Keratinocyte (primary cell): ENCODE results near the gene TENM4.

Source experiments
- EZH2 ChIP-seq: IDR thresholded peaks from one replicate; pipeline ENCODE4 v1.6.1; 2012; ENCODE audit warnings: inconsistent platforms, mild to moderate bottlenecking, low read length, moderate library complexity
- TF ChIP-seq, protein P1 (sequence below), 3 experiments: IDR thresholded peaks in 1 of 3; conservative IDR thresholded peaks in 1 of 3; optimal IDR thresholded peaks in 1 of 3; 2 replicates in 2 of 3; 3 replicates in 1 of 3; pipeline versions ENCODE3 to v1.5.1; 2011; ENCODE audit warnings: low read length in 3 of 3, mild to moderate bottlenecking in 3 of 3, moderate library complexity in 2 of 3, control low read depth in 1 of 3, inconsistent platforms in 1 of 3; ENCODE audit not compliant: insufficient read depth in 2 of 3; ENCODE audit errors: extremely low read depth in 1 of 3

DNA sequence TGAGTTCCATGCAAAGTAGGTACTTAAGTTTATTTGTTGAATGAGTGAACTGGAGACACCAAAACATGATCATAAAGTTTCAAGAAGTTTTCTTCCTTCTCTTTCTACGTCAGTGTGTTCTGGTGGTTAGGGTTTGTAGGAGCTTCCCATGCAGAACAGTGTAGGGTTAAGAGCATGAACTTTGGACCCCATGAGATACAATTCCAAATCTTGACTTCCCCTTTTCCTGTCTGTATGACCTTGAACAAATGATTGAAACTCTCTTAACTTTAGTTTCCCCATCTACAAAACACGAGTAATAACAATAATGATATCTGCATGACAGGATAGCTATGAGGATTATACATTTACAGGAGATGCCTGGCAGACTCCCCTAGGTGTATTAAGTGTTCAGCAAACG lies 41.0 kb upstream of the TENM4 start:
- TF ChIP-seq, protein P1, sequence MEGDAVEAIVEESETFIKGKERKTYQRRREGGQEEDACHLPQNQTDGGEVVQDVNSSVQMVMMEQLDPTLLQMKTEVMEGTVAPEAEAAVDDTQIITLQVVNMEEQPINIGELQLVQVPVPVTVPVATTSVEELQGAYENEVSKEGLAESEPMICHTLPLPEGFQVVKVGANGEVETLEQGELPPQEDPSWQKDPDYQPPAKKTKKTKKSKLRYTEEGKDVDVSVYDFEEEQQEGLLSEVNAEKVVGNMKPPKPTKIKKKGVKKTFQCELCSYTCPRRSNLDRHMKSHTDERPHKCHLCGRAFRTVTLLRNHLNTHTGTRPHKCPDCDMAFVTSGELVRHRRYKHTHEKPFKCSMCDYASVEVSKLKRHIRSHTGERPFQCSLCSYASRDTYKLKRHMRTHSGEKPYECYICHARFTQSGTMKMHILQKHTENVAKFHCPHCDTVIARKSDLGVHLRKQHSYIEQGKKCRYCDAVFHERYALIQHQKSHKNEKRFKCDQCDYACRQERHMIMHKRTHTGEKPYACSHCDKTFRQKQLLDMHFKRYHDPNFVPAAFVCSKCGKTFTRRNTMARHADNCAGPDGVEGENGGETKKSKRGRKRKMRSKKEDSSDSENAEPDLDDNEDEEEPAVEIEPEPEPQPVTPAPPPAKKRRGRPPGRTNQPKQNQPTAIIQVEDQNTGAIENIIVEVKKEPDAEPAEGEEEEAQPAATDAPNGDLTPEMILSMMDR (optimal IDR thresholded peaks at IDR 0.05 in 1 of 3, IDR thresholded peaks at IDR 0.05 in 1 of 3, conservative IDR thresholded peaks at IDR 0.05 in 1 of 3; ENCODE audit: extremely low read depth in 1 of 3, insufficient read depth in 2 of 3, low read length in 3 of 3), result no peak
- TF ChIP-seq EZH2, result no peak
